HG03558 (cell line): ENCODE results near the gene CCDC61.
A peak's percentile ranks its signal among the peaks of the same experiment; 100 is the strongest.

Source experiments
- ATAC-seq: cut with Tn5 transposase; IDR thresholded peaks from one replicate; pipeline ENCODE4 v1.9.1; 2021; ENCODE audit warnings: moderate number of reproducible peaks; ENCODE audit not compliant: unreplicated experiment; ENCODE audit errors: extremely low read depth

The CCDC61 gene

DNA sequence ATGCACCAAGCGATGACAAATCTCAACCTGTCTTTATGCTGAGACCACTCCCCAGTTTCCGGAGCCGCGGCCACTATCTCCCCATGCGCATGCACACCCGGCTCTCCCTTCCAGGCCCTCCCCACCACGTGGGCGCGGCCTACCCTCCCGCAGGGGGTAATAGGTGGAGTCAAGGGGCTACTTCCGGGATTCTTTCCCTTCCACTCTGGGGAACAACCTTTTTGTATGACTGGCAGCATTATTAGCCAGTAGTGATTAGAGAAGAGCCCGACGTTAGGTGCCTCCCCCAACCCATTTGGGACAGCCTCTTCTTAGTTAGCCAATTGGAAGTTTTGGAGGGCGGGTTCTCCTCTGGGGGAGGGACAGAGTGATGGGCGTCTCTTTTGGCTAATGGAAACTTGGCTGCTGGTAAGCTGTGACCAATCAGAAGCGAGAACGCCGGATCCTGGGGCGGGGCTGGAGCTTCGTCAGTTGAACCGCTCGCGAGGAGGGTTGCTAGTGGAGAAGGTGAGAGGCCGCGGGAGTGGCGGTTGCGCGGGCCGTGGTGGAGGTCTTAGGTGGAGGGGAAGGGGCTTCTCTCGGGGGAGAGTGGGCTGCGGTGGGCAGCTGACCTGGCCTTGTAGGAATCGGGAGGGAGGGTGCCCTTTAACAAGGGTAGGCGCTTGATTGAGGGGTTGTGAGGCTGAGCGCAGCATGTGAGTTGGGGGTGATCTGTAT, at the start of gene CCDC61:
Gene CCDC61 (plus strand): TSS at position 470 of the 717 bp plus-strand sequence. CDS start 7,552 bp downstream, outside the sequence.
- peak; percentile 85 for ATAC-seq

DNA sequence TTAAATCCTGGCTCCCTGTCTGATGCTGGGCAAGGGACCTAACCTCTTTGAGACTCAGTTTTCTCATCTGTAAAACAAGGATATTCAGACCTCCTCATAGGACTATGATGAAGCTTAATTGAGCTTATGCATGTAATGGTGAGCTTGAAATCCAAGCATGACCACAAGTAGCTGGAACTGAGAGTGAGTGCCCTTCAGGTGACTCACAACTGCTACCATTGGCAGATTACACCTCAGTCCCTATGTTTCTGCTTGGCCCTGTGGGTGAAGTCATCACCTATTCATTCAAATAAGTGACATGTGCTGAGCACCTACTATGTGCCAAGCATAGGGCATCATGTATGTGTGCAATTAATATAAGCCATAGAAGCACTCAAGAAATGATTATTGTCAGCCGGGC, 47.3 kb upstream of the CCDC61 start:
- no peak for ATAC-seq

- no peak for ATAC-seq
Observed at GRCh38 chr19:45952341-45952685, 43.0 kb upstream of the CCDC61 start.

GRCh38 chr19:45952686-45953505, 42.4 kb upstream of the CCDC61 start:
- ATAC-seq, result no peak

- ATAC-seq, result no peak
Observed at GRCh38 chr19:45953676-45954075, 41.6 kb upstream of the CCDC61 start.

DNA sequence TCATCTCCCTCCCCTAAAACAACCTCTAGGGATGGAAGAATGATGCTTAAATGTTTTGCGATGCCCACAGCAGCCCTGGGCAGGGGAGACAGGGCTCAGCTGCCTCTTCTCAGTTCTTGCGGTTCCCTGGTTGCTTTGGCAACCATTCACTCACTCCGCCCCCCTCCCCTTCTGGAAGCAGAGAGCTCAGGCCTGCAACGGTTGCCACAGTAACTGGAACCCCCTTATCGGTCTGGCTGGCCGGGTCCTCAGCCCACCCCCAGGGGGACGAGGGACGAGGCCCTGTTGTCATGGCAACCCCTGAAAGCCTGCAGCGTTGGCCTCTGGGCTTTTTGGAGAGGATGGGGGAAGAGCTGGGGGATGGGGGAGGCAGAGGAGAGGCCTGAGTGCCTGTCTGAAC, 41.1 kb upstream of the CCDC61 start:
- ATAC-seq, result no peak

DNA sequence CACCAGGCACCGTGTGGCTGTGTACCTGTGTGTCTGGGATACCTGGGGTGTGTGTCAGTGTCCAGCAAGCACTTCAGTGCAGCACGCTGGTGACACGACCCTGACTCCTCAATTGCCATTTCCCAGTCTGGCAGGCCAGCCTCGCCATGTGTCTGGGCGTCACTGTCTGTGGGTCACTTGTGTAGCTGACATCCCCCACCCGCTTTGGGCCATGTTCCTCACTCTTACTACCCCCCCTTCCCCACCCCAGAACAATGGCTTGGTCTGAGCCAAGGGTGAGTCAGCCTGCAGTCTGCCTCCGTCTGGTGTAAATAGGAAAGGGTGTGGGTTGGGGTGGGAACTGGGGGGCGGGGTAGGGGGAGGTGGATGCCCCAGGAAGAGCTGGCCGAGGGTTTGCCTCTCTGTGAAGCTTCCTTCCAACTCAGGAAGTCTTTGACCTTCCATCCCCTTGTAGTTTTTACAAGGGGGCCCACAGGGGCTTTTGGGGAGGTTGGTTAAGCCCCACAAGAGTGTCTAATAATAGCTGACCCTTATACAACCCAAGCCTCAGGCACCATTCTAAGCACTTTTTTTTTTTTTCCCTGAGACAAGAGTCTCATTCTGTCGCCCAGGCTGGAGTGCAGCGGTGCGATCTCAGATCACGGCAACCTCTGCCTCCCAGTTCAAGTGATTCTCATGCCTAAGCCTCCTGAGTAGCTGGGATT, 39.2 kb upstream of the CCDC61 start:
- no peak for ATAC-seq

- no peak for ATAC-seq
Observed at GRCh38 chr19:45958320-45958719, 36.9 kb upstream of the CCDC61 start.

DNA sequence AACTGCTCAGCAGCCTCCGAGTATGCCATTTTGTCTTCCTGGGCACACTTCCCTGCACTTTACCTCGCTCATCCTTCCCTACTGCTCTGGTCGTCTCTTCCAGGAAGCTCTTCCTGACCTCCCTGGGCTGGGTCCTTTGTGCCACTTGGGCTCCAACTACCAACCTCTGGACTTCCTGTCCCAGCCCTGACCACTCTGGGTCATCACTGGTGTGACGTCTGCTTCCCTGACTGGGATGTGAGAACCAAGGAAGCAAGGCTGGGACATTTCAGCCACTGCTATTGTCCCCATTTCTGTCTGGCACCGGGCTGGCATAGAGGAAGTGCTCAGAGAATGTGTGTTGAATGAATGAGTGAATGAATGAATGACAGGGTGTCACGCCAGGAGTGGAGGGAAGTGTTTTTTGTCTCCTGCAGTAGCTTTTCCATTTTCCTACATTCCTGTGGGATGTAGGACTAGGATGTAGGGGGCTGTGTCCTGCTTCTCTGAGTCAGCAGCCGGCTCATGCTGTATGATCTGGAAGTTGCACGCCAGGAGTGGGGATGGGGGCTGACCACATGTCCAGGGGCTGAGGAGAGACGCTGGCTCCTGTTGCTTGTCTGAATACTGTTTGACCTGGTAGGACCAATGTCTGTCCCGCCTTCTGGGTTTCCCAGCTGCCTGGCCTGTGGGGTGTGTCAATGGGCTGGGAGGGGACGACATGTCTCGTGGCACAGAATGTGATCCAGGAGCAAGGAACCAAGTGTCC, 36.3 kb upstream of the CCDC61 start:
- no peak for ATAC-seq

DNA sequence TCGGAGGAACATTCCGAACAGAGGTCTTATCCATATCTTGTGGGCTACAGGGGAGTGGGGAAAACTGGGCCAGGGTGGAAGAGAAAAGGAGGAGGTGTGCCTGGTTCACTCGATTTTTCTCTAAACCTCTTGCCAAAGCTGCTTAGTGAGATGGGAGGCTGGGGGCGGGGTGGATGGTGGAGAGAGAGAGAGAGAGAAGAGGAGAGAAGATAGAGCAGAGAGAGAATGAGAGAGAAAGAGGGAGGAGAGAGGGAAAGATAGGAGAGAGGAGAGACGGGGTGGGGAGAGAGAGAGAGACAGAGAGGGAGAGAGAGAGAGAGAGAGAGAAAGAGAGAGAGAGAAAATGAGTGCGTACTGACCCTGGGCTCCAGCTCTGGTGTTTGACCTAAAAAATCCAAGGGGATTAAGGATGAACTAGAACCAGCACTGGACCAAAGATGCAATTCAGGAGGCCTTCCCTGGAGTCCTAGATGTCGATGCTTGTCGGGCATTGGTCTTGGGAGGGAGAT, 35.7 kb upstream of the CCDC61 start:
- no peak for ATAC-seq

- ATAC-seq, result no peak
Observed at GRCh38 chr19:45960595-45961235, 34.6 kb upstream of the CCDC61 start.

GRCh38 chr19:45962021-45962420, 33.2 kb upstream of the CCDC61 start:
- no peak for ATAC-seq

GRCh38 chr19:45967246-45967645, 28.0 kb upstream of the CCDC61 start:
- ATAC-seq, result no peak

- ATAC-seq, result no peak
Observed at GRCh38 chr19:45968626-45969025, 26.6 kb upstream of the CCDC61 start.

DNA sequence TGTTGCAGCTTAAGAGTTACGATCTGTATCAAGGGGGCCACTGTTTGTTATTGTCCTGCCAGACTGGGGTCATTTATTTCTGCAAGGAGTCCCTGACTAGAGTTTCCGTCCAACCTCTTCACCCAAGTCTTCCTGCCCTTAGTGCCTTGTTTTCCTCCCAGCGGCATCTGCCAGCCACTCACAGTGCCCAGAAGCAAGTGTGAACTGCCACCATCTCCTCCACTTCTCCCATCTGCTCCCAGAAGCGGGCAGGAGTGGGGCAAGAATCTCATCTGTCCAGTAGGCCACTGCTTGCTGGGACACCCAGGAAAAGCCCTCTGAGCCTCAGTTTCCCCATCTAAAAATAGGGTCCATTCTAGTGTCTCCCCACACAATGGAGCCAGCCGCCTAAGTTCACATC, 25.6 kb upstream of the CCDC61 start:
- ATAC-seq, result no peak

GRCh38 chr19:45971260-45971902, 23.9 kb upstream of the CCDC61 start:
- no peak for ATAC-seq

DNA sequence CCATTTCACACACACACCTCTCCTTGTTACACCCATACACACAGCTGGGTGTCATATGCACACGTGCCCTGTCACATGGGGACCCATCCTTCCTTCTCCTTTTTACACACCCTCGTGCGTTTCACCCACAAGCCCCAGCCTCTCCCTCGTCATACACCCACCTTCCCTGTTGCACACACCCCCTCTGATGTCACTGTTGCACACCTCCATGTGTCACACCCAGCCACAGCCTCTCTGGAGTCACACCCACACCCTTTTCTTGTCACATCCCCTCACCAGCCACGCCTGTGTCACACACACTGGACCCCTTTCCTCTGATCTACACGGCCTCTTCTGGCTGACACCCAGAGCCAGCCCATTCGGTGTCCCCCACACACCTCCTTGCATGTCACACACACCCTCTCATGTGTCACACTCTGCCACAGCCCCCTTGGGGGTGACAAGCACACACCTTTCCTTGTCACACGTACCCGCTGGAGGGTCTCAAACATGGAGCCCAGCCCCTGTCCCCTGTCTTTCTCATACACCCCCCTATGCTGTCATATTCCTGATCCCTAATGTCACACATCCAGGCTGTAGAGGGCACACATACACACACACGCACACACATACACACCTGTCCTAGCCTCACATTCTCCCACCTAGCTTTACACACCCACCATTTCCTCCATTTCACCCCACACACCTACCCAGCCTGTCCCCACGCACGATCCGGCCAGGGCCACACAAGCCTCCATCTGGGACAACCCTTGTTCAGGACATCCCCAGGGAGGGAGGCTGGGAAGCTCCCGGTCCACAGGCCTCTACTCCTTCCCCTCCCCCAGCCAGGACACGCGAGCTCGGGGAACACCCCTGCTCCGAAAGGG, 23.0 kb upstream of the CCDC61 start:
- ATAC-seq, result no peak

DNA sequence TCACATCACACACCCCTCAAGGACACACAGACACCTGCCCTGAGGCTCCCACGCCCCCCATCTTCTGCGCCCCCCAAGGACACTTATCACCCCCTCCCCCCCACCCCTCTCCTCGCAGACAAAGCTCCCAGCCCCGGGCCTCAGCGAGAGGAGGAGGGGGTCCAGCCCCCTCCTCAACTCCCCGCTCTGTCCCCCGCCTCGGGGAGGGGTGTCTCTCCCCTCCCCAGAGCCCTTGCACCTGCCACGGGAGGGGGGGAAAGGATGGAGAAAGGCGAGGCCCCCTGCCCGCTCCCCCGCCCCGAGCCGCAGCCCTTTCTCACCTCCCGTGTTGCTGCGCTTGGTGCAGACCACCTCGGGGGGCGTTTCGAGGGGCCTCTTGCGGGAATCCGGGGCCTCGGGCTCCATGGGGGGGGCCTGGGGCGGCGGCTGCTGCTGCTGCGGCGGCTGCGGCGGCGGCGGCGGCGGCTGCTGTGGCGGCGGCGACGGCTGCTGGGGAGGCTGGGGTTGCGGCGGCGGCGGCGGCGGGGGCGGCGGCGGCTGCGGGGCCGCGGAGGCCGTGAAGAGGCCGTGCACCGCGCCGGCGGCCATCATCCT, 22.2 kb upstream of the CCDC61 start:
- no peak for ATAC-seq
